Endothelial cell of umbilical vein (primary cell): Measurements from ENCODE around the gene BCAP31. TPM values are rescaled to one million over a fixed set of nuclear protein-coding genes. Genes with fewer than 3 reads are reported as not detected.

ENCODE experiments used
- BruUV-seq: library from RNA; stranded (reverse); fragments of 400-500 nt; replicated peaks from 2 replicates; lab custom pipeline; 2021; lab: Mats Ljungman, UMichigan
- CTCF ChIA-PET: fragments of 300-600, 350-600 bp; sonication (Branson Sonifier 250); formaldehyde crosslinking; loops from one replicate; lab custom pipeline; 2021; ENCODE audit warnings: antibody characterized with exemption, inconsistent platforms; lab: Charles Lee
- POLR2A ChIA-PET: fragments of 300-600, 350-600 bp; sonication (Branson Sonifier 250); formaldehyde crosslinking; loops from one replicate; lab custom pipeline; 2021; ENCODE audit warnings: antibody characterized with exemption, inconsistent platforms; lab: Charles Lee
- DNase-seq: peaks from one replicate; pipeline ENCODE4 v3.0.0-alpha.2; 2011; ENCODE audit warnings: low read depth, low spot score
- FAIRE-seq: peaks from 2 replicates; lab custom pipeline; 2011; peaks lifted over from hg19 to GRCh38; lab: Jason Lieb, UNC
- H2AFZ ChIP-seq: 2 replicates; pipeline ENCODE4 v1.6.0; 2012; ENCODE audit warnings: low read depth, low read length, control low read depth, inconsistent platforms
- H3K27ac ChIP-seq: 2 replicates; pipeline ENCODE4 v1.5.1; 2011; ENCODE audit warnings: low read depth, mild to moderate bottlenecking, control low read depth, low read length, moderate library complexity; ENCODE audit not compliant: insufficient read depth
- H3K27me3 ChIP-seq, 2 experiments: 2 replicates each; pipeline versions ENCODE4 v1.6.0 to v1.6.1; 2011; ENCODE audit warnings: low read length in 2 of 2, mixed read lengths in 1 of 2; ENCODE audit not compliant: control insufficient read depth in 2 of 2, insufficient read depth in 2 of 2
- H3K36me3 ChIP-seq, 2 experiments: 2 replicates in 1 of 2; 3 replicates in 1 of 2; pipeline ENCODE4 v1.5.1; 2011; ENCODE audit warnings: low read length in 2 of 2, mild to moderate bottlenecking in 1 of 2, moderate library complexity in 1 of 2; ENCODE audit not compliant: control insufficient read depth in 2 of 2, insufficient read depth in 2 of 2; ENCODE audit errors: extremely low read depth in 1 of 2
- H3K4me1 ChIP-seq: 3 replicates; pipeline ENCODE4 v1.5.1; 2011; ENCODE audit warnings: mild to moderate bottlenecking, low read length; ENCODE audit not compliant: control insufficient read depth, insufficient read depth; ENCODE audit errors: extremely low read depth
- H3K4me2 ChIP-seq: 2 replicates; pipeline ENCODE4 v1.6.1; 2011; ENCODE audit warnings: low read length, control low read depth, mixed read lengths; ENCODE audit not compliant: insufficient read depth
- H3K4me3 ChIP-seq, 3 experiments: fragments of 200-600 bp in 1 of 3; sonication (generic), shearing (Covaris generic) in 1 of 3; replicated peaks in 1 of 3; 2 replicates each; pipeline ENCODE4 v1.5.1; 2011 to 2016; ENCODE audit warnings: control low read depth in 3 of 3, low read length in 3 of 3, mild to moderate bottlenecking in 2 of 3, inconsistent platforms in 1 of 3, low read depth in 1 of 3, moderate library complexity in 1 of 3; ENCODE audit not compliant: insufficient read depth in 1 of 3
- H3K79me2 ChIP-seq: 2 replicates; pipeline ENCODE4 v1.6.0; 2012; ENCODE audit warnings: low read length, inconsistent platforms; ENCODE audit not compliant: control insufficient read depth, insufficient read depth
- H3K9ac ChIP-seq: replicated peaks from 2 replicates; pipeline ENCODE3; 2011; ENCODE audit warnings: low read length, control low read depth; ENCODE audit not compliant: insufficient read depth; ENCODE audit errors: extremely low read depth
- H3K9me1 ChIP-seq: replicated peaks from 3 replicates; pipeline ENCODE4 v1.6.0; 2011; ENCODE audit warnings: mild to moderate bottlenecking, low read length; ENCODE audit not compliant: control insufficient read depth, insufficient read depth; ENCODE audit errors: extremely low read depth
- H3K9me3 ChIP-seq: replicated peaks from 2 replicates; pipeline ENCODE4 v1.5.1; 2012; ENCODE audit warnings: low read length, inconsistent platforms; ENCODE audit not compliant: control insufficient read depth, insufficient read depth
- H4K20me1 ChIP-seq: replicated peaks from 2 replicates; pipeline ENCODE3; 2011; ENCODE audit warnings: mild to moderate bottlenecking, low read length; ENCODE audit not compliant: control insufficient read depth, insufficient read depth; ENCODE audit errors: extremely low read depth
- CTCF ChIP-seq, 2 donors: IDR thresholded peaks; 1 replicate in 1 of 2; 2 replicates in 1 of 2; pipeline ENCODE4 v1.5.1; 2011; ENCODE audit warnings: low read length in 2 of 2, mild to moderate bottlenecking in 2 of 2, moderate library complexity in 2 of 2, control low read depth in 1 of 2, inconsistent platforms in 1 of 2, low read depth in 1 of 2; ENCODE audit not compliant: insufficient read depth in 1 of 2; ENCODE audit errors: extremely low read depth in 1 of 2
- FOS ChIP-seq: IDR thresholded peaks from 2 replicates; pipeline ENCODE4 v1.6.1; 2011; ENCODE audit warnings: mild to moderate bottlenecking, low read length, moderate library complexity, borderline replicate concordance; ENCODE audit not compliant: insufficient read depth
- dilution Hi-C: fragments of 300-500 bp; cut with MboI; formaldehyde crosslinking; loops from one replicate; pipeline ENCODE4 v1.15.0; 2019; ENCODE audit warnings: low sequenced_read_pairs; ENCODE audit not compliant: extremely low pct_ligation_motif_present
- intact Hi-C: fragments of 100-400 bp; cut with micrococcal nuclease; formaldehyde crosslinking; loops from one replicate; pipeline ENCODE4 v1.10.0; 2022
- polyA plus RNA-seq, 4 experiments: library from polyadenylated mRNA; depleted of rRNA in 3 of 4; stranded (reverse) in 3 of 4; unstranded in 1 of 4; fragments of >200 nt; gene quantifications; 2 replicates each; pipeline versions ENCODE4 v1.2.1 to v1.2.3, GENCODE V29; 2011 to 2012; ENCODE audit warnings: missing spikeins in 1 of 4
- small RNA-seq: library from RNA; depleted of rRNA; stranded (forward); fragments of <200 nt; gene quantifications from one replicate; pipeline ENCODE3, GENCODE V24; 2012; ENCODE audit warnings: low replicate concordance, low read depth; ENCODE audit not compliant: insufficient read depth, insufficient read length
- total RNA-seq: library from RNA; stranded (reverse); gene quantifications from 2 replicates; pipeline ENCODE4 v1.2.3, GENCODE V29; 2021

Gene BCAP31
- total and polyA plus RNA-seq, 2 donors (not counting 3 experiments of a cell fraction or from before 2014, with no cell fraction given), result 169 to 203 TPM

GRCh38 chrX:153650959-153651358, 73.2 kb downstream of the BCAP31 start:
- TF ChIP-seq FOS, result no peak
- no peak for TF ChIP-seq CTCF (IDR thresholded peaks at IDR 0.05; ENCODE audit: extremely low read depth in 1 of 2, insufficient read depth in 1 of 2, low read depth in 1 of 2, low read length in 2 of 2)
- Histone ChIP-seq H3K9me3 (no peaks in the 10 kb centered on the region), H3K9me1 (no peaks in the 10 kb centered on the region), H3K27me3 (peaks cover 19 to 24% of the 10 kb centered on the region in 2 experiments), H3K4me2 (no peak overlapping the region), H3K79me2 (no peaks in the 10 kb centered on the region), H3K4me3 (no peak overlapping the region), H3K4me1 (no peaks in the 10 kb centered on the region), H4K20me1 (no peaks in the 10 kb centered on the region), H3K27ac (no peak overlapping the region), H2AFZ (no peak overlapping the region), H3K9ac (no peak overlapping the region), H3K36me3 (no peaks in the 10 kb centered on the region)
- intact Hi-C loops, result no loop called here
- DNase-seq (no peak), FAIRE-seq (no peak)
- POLR2A ChIA-PET, result no interaction called here
- dilution Hi-C loops, result no loop called here
- BruUV-seq, result no TSS peak
- CTCF ChIA-PET, result interaction anchor here (1.7 to 2.7 kb wide), 2 partner anchors 11 to 41 kb away, joined by 6 to 12 read pairs; no protein-coding TSS in a partner anchor

Small RNA genes lying within 50 kb of the gene (small RNA-seq; reads per million reads assigned to genes)
- gene RN7SL687P, result not detected

Other genes with a start within 250 kb of the BCAP31 start
- 453 and 479 TPM in 2 replicates for gene BGN, start 229.4 kb downstream of the BCAP31 start, total RNA-seq
- gene BGN, start 229.4 kb downstream of the BCAP31 start, polyA plus RNA-seq, result 879 and 880 TPM in 2 replicates
- gene ATP2B3, start 206.7 kb downstream of the BCAP31 start, total RNA-seq, result 0.07 and 0.16 TPM in 2 replicates
- gene ATP2B3, start 206.7 kb downstream of the BCAP31 start, polyA plus RNA-seq, result 0.01 and 0.02 TPM in 2 replicates
- gene CCNQ, start 125.2 kb downstream of the BCAP31 start, total RNA-seq, result 20.8 and 21.3 TPM in 2 replicates
- 37.0 and 42.9 TPM in 2 replicates for gene CCNQ, start 125.2 kb downstream of the BCAP31 start, polyA plus RNA-seq
- 0.35 TPM in 1 of 2 replicates, not detected in the other for gene DUSP9, start 77.2 kb downstream of the BCAP31 start, total RNA-seq
- gene DUSP9, start 77.2 kb downstream of the BCAP31 start, polyA plus RNA-seq, result 0.04 and 0.05 TPM in 2 replicates
- not detected in 2 replicates for gene PNCK, start 50.6 kb downstream of the BCAP31 start, total RNA-seq
- 0.12 and 0.37 TPM in 2 replicates for gene PNCK, start 50.6 kb downstream of the BCAP31 start, polyA plus RNA-seq
- gene SLC6A8, start 36.5 kb downstream of the BCAP31 start, total RNA-seq, result 23.6 and 28.8 TPM in 2 replicates
- 22.7 and 22.8 TPM in 2 replicates for gene SLC6A8, start 36.5 kb downstream of the BCAP31 start, polyA plus RNA-seq
- 12.9 and 14.3 TPM in 2 replicates for gene ABCD1, start 469 bp upstream of the BCAP31 start, total RNA-seq
- gene ABCD1, start 469 bp upstream of the BCAP31 start, polyA plus RNA-seq, result 9.1 and 11.3 TPM in 2 replicates
- gene PLXNB3, start 39.9 kb upstream of the BCAP31 start, total RNA-seq, result 29.7 and 31.4 TPM in 2 replicates
- 19.0 and 27.1 TPM in 2 replicates for gene PLXNB3, start 39.9 kb upstream of the BCAP31 start, polyA plus RNA-seq
- gene SRPK3, start 56.7 kb upstream of the BCAP31 start, total RNA-seq, result 0.18 and 0.40 TPM in 2 replicates
- 0.25 and 0.29 TPM in 2 replicates for gene SRPK3, start 56.7 kb upstream of the BCAP31 start, polyA plus RNA-seq
- gene IDH3G, start 70.0 kb upstream of the BCAP31 start, total RNA-seq, result 57.7 and 60.7 TPM in 2 replicates
- gene IDH3G, start 70.0 kb upstream of the BCAP31 start, polyA plus RNA-seq, result 116 and 128 TPM in 2 replicates
- gene SSR4, start 70.3 kb upstream of the BCAP31 start, total RNA-seq, result 235 and 242 TPM in 2 replicates
- gene SSR4, start 70.3 kb upstream of the BCAP31 start, polyA plus RNA-seq, result 732 and 1,321 TPM in 2 replicates
- gene PDZD4, start 106.2 kb upstream of the BCAP31 start, total RNA-seq, result 0.09 TPM in 2 replicates
- 0.07 and 0.08 TPM in 2 replicates for gene PDZD4, start 106.2 kb upstream of the BCAP31 start, polyA plus RNA-seq
- gene L1CAM, start 161.8 kb upstream of the BCAP31 start, total RNA-seq, result not detected in 2 replicates
- 0.01 and 0.02 TPM in 2 replicates for gene L1CAM, start 161.8 kb upstream of the BCAP31 start, polyA plus RNA-seq
- gene AVPR2, start 180.3 kb upstream of the BCAP31 start, total RNA-seq, result not detected in 2 replicates
- gene AVPR2, start 180.3 kb upstream of the BCAP31 start, polyA plus RNA-seq, result not detected in 2 replicates
- gene ARHGAP4, start 201.9 kb upstream of the BCAP31 start, total RNA-seq, result 31.9 and 33.3 TPM in 2 replicates
- gene ARHGAP4, start 201.9 kb upstream of the BCAP31 start, polyA plus RNA-seq, result 20.9 and 24.5 TPM in 2 replicates
- gene NAA10, start 210.7 kb upstream of the BCAP31 start, total RNA-seq, result 143 and 144 TPM in 2 replicates
- gene NAA10, start 210.7 kb upstream of the BCAP31 start, polyA plus RNA-seq, result 141 and 169 TPM in 2 replicates
- 6.2 and 8.0 TPM in 2 replicates for gene RENBP, start 220.3 kb upstream of the BCAP31 start, total RNA-seq
- 16.0 and 16.2 TPM in 2 replicates for gene RENBP, start 220.3 kb upstream of the BCAP31 start, polyA plus RNA-seq
- gene HCFC1, start 247.4 kb upstream of the BCAP31 start, total RNA-seq, result 80.9 and 85.9 TPM in 2 replicates
- gene HCFC1, start 247.4 kb upstream of the BCAP31 start, polyA plus RNA-seq, result 14.6 and 15.9 TPM in 2 replicates
- 2.6 and 4.1 TPM in 2 replicates for gene TMEM187, start 248.4 kb upstream of the BCAP31 start, total RNA-seq
- 15.7 and 19.0 TPM in 2 replicates for gene TMEM187, start 248.4 kb upstream of the BCAP31 start, polyA plus RNA-seq